Activated CD8-positive, alpha-beta memory T cell treated with anti-CD3 and anti-CD28 coated beads, Interleukin-2, amount 10 ng/mL, durations not matched to agents 7 days and 5 days (primary cell): ENCODE measurements around the gene LHX4. TPM values are rescaled to one million over a fixed set of nuclear protein-coding genes. Genes with fewer than 3 reads are reported as not detected.

Experiments
- ATAC-seq: fragments of 150-1000 bp; cut with Tn5 transposase; one replicate; pipeline ENCODE4 v1.10.0; 2021; ENCODE audit warnings: moderate library complexity
- CTCF ChIA-PET: fragments of 350-600 bp; sonication (Branson Sonifier 250); formaldehyde crosslinking; loops from one replicate; lab custom pipeline; 2021; ENCODE audit warnings: antibody characterized with exemption; lab: Charles Lee
- DNase-seq: peaks from one replicate; pipeline ENCODE4 v3.0.0-alpha.2; 2020
- H3K27ac Mint-ChIP-seq: one replicate; pipeline ENCODE4 v1.8.0; 2021; ENCODE audit warnings: mild to moderate bottlenecking, mixed read lengths
- H3K27me3 Mint-ChIP-seq: one replicate; pipeline ENCODE4 v1.8.0; 2021; ENCODE audit warnings: mixed read lengths
- H3K36me3 Mint-ChIP-seq: one replicate; pipeline ENCODE4 v1.8.0; 2021; ENCODE audit warnings: mild to moderate bottlenecking, mixed read lengths
- H3K4me1 Mint-ChIP-seq: one replicate; pipeline ENCODE4 v1.8.0; 2021; ENCODE audit warnings: mixed read lengths
- H3K4me3 Mint-ChIP-seq: one replicate; pipeline ENCODE4 v1.8.0; 2021; ENCODE audit warnings: mild to moderate bottlenecking, moderate library complexity, mixed read lengths
- H3K9me3 Mint-ChIP-seq: one replicate; pipeline ENCODE4 v1.8.0; 2022; ENCODE audit warnings: low read depth, mixed read lengths
- total RNA-seq, 2 experiments: library from RNA; stranded (reverse); gene quantifications; one replicate each; pipeline ENCODE4 v1.2.3, GENCODE V29; 2021

The LHX4 gene
- total RNA-seq, 2 experiments from 2014 or later, result not detected

- CTCF ChIA-PET, result interaction anchor here (1.3 kb wide), 1 partner anchor 13 kb away, joined by 3 read pairs; no protein-coding TSS in a partner anchor
- H3K27me3 Mint-ChIP-seq, result no peaks in the 10 kb centered on the region
- no peaks in the 10 kb centered on the region for H3K4me1 Mint-ChIP-seq
- no peak overlapping the region for H3K27ac Mint-ChIP-seq
- H3K4me3 Mint-ChIP-seq, result no peak overlapping the region
- no peaks in the 10 kb centered on the region for H3K9me3 Mint-ChIP-seq
- H3K36me3 Mint-ChIP-seq, result no peaks in the 10 kb centered on the region
- peak; percentile 33 for DNase-seq
- ATAC-seq, result no peak
These were observed 41.5 kb downstream of the LHX4 start for GRCh38 chr1:180271272-180272255.

DNA sequence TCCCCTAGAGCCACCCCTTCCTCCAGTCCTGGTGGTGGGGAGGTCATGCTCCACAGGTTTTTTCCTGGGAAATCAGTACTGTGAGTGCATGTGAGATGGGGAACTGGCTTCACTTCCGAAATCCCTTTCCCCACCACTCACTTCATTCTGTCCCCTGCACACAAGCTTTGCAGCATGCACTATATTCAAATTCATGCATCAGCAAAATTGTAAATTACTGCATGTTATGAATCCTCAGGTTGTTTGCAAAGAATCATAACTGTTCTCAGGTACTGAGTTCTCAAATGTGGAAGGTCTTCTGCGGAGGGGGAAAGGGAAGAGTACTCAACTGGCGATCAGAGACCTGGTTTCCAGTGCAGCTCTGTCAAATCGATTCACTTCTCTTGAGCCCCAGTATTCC, 42.3 kb downstream of the LHX4 start:
- DNase-seq, result no peak
- ATAC-seq, result no peak
- no peak overlapping the region for H3K27ac Mint-ChIP-seq
- no peaks in the 10 kb centered on the region for H3K27me3 Mint-ChIP-seq
- no peak overlapping the region for H3K4me3 Mint-ChIP-seq
- no peaks in the 10 kb centered on the region for H3K36me3 Mint-ChIP-seq
- CTCF ChIA-PET, result no interaction called here
- no peaks in the 10 kb centered on the region for H3K9me3 Mint-ChIP-seq
- no peaks in the 10 kb centered on the region for H3K4me1 Mint-ChIP-seq

DNA sequence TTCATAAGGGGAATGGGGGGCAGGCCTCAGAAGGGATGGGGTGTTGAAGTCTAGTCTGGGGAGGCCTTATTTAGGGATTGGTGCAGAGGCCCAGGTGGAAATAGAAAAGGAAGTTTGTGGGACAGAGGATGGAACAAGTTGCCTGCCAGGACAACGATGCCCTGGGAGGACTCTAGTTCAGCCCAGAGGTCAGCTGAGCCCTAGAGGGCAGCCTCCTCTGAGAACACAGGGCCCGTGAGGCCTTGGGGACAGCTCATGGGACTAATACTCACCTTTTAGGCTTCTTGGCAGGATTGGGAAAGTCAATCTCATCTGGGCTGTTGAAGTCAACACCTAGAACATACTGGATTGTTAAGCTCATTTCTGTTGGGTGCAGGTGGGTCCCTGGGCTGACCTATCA, 43.0 kb downstream of the LHX4 start:
- CTCF ChIA-PET, result interaction anchor here (0.9 to 1.3 kb wide), 2 partner anchors 20 to 143 kb away, joined by 4 to 5 read pairs; no protein-coding TSS in a partner anchor
- peaks cover 1% of the 10 kb centered on the region for H3K36me3 Mint-ChIP-seq
- no peaks in the 10 kb centered on the region for H3K4me1 Mint-ChIP-seq
- no peaks in the 10 kb centered on the region for H3K27me3 Mint-ChIP-seq
- H3K27ac Mint-ChIP-seq, result no peak overlapping the region
- ATAC-seq (no peak), DNase-seq (no peak)
- H3K9me3 Mint-ChIP-seq, result no peaks in the 10 kb centered on the region
- H3K4me3 Mint-ChIP-seq, result no peak overlapping the region

DNA sequence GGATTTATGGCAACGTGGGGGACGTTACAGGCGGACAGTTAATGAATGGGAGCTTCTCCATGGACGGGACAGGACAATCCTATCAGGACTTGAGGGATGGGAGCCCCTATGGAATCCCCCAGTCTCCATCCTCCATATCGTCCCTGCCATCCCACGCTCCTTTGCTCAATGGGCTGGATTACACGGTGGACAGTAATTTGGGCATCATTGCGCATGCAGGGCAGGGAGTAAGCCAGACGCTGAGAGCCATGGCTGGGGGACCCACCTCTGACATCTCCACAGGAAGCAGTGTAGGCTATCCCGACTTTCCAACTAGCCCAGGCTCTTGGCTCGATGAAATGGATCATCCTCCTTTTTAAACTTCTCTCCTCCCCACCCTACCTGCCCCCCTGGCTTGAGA, 44.2 kb downstream of the LHX4 start:
- ATAC-seq (no peak), DNase-seq (no peak)
- no peaks in the 10 kb centered on the region for H3K27me3 Mint-ChIP-seq
- CTCF ChIA-PET, result interaction anchor here (1.3 kb wide), 1 partner anchor 21 kb away, joined by 5 read pairs; no protein-coding TSS in a partner anchor
- H3K4me3 Mint-ChIP-seq, result no peak overlapping the region
- H3K9me3 Mint-ChIP-seq, result no peaks in the 10 kb centered on the region
- no peaks in the 10 kb centered on the region for H3K4me1 Mint-ChIP-seq
- peaks cover 1% of the 10 kb centered on the region for H3K36me3 Mint-ChIP-seq
- no peak overlapping the region for H3K27ac Mint-ChIP-seq

- Mint-ChIP-seq H3K4me3 (no peak overlapping the region), H3K27me3 (no peaks in the 10 kb centered on the region), H3K9me3 (no peaks in the 10 kb centered on the region), H3K36me3 (peaks cover 5% of the 10 kb centered on the region), H3K4me1 (no peaks in the 10 kb centered on the region), H3K27ac (no peak overlapping the region)
- no peak for DNase-seq
- CTCF ChIA-PET, result no interaction called here
- ATAC-seq, result no peak
These were observed 45.7 kb downstream of the LHX4 start for GRCh38 chr1:180275726-180276125.

DNA sequence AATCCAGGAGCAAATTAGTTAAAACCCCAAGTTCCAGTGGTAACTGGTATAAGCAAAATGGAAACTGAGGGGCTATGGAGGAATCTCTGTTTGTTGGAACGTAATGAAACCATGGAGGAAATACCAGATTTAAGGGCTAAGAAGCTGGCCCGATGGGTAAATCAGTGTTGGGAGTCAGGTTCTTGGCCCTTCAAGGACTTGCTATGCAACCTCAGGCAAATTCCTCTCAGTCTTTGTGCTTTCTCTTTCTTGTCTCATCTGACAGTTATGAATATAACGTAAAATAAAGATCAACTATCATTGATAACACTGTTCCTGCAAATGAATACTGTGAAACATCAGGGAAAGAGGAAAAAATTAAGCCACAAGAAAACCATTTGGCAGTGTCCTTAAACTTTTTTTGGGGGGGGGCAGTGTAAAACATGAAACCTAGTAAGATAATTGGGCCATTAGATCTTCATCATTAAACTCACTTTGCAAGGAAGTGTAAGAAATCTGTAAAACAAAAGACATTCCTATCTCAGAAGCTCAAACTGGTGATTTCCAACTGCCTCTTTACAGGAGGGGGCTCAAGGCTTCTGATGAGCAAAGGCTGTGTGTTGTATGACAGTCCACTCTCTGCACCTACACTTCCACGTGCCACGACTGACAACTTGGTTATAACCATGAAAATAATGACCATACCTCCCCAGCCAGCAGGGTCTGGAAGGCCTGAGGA, 47.6 kb downstream of the LHX4 start:
- Mint-ChIP-seq H3K4me3 (no peak overlapping the region), H3K9me3 (no peaks in the 10 kb centered on the region), H3K4me1 (no peaks in the 10 kb centered on the region), H3K27me3 (no peaks in the 10 kb centered on the region), H3K27ac (no peak overlapping the region), H3K36me3 (peaks cover 5% of the 10 kb centered on the region)
- DNase-seq, result no peak
- no peak for ATAC-seq
- CTCF ChIA-PET, result interaction anchor here (0.7 kb wide), 1 partner anchor 24 kb away, joined by 3 read pairs; no protein-coding TSS in a partner anchor

GRCh38 chr1:180278194-180278515, 48.1 kb downstream of the LHX4 start:
- H3K27ac Mint-ChIP-seq, result no peak overlapping the region
- peaks cover 5% of the 10 kb centered on the region for H3K36me3 Mint-ChIP-seq
- no peaks in the 10 kb centered on the region for H3K9me3 Mint-ChIP-seq
- ATAC-seq (no peak), DNase-seq (no peak)
- CTCF ChIA-PET, result no interaction called here
- no peaks in the 10 kb centered on the region for H3K4me1 Mint-ChIP-seq
- H3K4me3 Mint-ChIP-seq, result no peak overlapping the region
- H3K27me3 Mint-ChIP-seq, result no peaks in the 10 kb centered on the region

DNA sequence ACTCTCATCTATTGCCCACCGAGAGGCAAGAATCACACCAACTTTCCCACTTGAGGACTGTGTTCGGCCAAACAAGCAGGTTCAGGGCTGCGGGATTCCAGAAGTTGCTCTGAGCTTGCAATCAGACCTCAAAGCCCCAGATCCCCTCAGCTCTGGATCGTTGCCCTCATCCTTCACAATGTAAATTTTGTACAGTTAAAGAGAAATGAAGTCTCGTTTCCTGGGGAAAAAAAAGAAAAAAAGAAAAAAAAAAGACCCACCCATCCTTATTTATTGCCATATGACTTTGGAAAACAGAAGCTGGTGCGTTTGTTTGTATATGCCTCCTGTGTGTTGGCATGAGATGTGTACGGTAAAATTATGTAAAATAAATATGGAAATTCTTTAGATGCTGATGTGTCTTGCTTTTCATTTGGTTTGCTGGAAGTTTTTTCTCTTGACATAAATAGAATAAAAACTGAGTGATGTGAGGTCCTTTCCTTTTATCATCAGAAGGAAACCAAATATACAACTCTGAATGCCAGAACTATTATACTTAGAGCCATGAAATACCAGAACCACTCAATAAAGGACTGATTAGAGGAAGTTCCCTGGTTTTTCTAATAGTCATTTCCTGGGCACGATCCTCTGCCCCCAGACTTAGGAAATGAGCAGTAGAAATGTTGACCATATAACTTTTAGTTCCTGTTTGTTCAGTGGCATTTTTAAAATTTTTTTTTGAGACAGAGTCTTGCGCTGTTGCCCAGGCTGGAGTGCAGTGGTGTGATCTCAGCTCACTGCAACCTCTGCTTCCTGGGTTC, 48.7 kb downstream of the LHX4 start:
- CTCF ChIA-PET, result no interaction called here
- no peak overlapping the region for H3K4me3 Mint-ChIP-seq
- H3K36me3 Mint-ChIP-seq, result peaks cover 5% of the 10 kb centered on the region
- ATAC-seq, result no peak
- H3K9me3 Mint-ChIP-seq, result no peaks in the 10 kb centered on the region
- no peaks in the 10 kb centered on the region for H3K4me1 Mint-ChIP-seq
- H3K27me3 Mint-ChIP-seq, result no peaks in the 10 kb centered on the region
- DNase-seq, result no peak
- H3K27ac Mint-ChIP-seq, result no peak overlapping the region

DNA sequence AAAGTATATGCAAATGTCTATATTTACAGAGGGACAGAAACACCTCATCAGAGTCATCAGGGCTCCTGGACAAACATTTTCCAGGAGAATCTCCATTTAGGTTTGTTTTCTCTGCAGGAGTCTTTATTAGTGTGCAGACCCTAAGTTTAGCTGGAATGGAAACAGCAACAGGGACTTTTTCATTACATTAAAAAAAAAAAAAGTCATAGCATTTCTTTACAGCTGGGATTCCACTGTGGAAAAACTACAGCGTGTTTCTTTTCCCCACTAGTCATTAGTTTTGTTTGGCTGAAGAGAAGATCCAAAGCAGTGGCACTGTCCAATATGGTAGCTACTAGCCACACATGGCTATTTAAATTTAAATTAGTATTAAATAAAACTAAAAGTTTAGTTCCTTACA, 49.6 kb downstream of the LHX4 start:
- Mint-ChIP-seq H3K36me3 (peaks cover 5% of the 10 kb centered on the region), H3K4me3 (no peak overlapping the region), H3K27ac (no peak overlapping the region), H3K9me3 (no peaks in the 10 kb centered on the region), H3K4me1 (no peaks in the 10 kb centered on the region), H3K27me3 (no peaks in the 10 kb centered on the region)
- CTCF ChIA-PET, result no interaction called here
- DNase-seq (no peak), ATAC-seq (no peak)

DNA sequence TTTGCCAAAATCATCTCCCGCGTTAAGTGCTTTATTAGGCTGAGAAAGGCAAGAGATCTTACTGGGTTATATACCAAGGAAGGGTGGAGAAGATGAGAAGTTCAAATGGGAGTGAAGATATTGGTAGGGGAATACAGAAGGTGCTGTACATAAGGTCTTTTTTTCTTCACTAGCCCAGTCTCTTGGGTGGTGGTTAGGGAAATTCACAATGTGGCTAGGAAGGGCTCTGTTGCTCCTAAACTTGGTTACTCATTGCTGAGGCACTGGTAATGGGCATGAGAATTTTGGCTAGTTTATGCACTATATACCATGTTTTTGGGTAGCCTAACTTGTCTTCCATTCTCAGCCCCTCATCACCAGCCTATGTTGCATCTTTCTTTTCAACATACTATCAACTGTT, 50.6 kb downstream of the LHX4 start:
- DNase-seq, result no peak
- H3K27me3 Mint-ChIP-seq, result no peaks in the 10 kb centered on the region
- no peaks in the 10 kb centered on the region for H3K4me1 Mint-ChIP-seq
- H3K27ac Mint-ChIP-seq, result no peak overlapping the region
- no peak for ATAC-seq
- no peaks in the 10 kb centered on the region for H3K9me3 Mint-ChIP-seq
- H3K36me3 Mint-ChIP-seq, result peaks cover 5% of the 10 kb centered on the region
- CTCF ChIA-PET, result no interaction called here
- no peak overlapping the region for H3K4me3 Mint-ChIP-seq

- DNase-seq (no peak), ATAC-seq (no peak)
- H3K9me3 Mint-ChIP-seq, result no peaks in the 10 kb centered on the region
- H3K36me3 Mint-ChIP-seq, result peaks cover 5% of the 10 kb centered on the region
- H3K27ac Mint-ChIP-seq, result no peak overlapping the region
- CTCF ChIA-PET, result no interaction called here
- no peaks in the 10 kb centered on the region for H3K4me1 Mint-ChIP-seq
- no peaks in the 10 kb centered on the region for H3K27me3 Mint-ChIP-seq
- H3K4me3 Mint-ChIP-seq, result no peak overlapping the region
These were observed 51.4 kb downstream of the LHX4 start for GRCh38 chr1:180281490-180281889.

DNA sequence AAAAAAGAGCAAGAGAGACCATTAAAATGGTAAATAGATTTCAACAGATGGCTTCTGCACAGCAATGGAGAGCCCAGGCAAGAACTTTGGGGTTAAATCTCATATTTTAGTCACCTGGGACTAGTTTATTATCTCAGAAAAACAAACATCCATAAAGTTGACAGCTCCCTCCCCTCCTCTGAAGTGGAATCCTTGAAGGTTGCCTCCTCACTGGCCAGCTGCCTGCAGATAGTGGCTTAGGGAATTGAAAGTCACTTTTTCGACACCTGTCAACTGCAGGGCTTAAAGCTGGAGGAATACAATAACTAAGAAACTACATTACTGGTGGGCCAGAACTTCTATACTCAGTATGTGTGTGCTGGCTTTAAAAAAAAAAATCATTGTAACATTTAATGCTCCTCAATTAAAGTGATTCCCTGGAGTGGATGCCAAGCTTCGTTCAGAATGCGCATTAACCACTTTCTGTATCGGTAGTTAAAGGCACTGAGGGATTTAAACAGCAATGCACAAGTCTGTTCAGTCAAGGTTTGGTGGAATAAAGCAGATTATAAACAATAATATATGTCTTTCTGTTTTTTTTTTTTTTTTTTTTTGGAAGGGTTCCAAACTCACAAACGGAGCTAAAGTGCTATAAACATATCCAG, 52.5 kb downstream of the LHX4 start:
- CTCF ChIA-PET, result interaction anchor here (1.5 kb wide), 1 partner anchor 195 kb away, joined by 4 read pairs; no protein-coding TSS in a partner anchor
- DNase-seq (no peak), ATAC-seq (no peak)
- H3K27me3 Mint-ChIP-seq, result no peaks in the 10 kb centered on the region
- H3K4me1 Mint-ChIP-seq, result no peaks in the 10 kb centered on the region
- H3K36me3 Mint-ChIP-seq, result peaks cover 5% of the 10 kb centered on the region
- H3K27ac Mint-ChIP-seq, result no peak overlapping the region
- H3K4me3 Mint-ChIP-seq, result no peak overlapping the region
- H3K9me3 Mint-ChIP-seq, result no peaks in the 10 kb centered on the region

GRCh38 chr1:180283098-180283497, 53.0 kb downstream of the LHX4 start:
- ATAC-seq (no peak), DNase-seq (no peak)
- H3K4me1 Mint-ChIP-seq, result no peaks in the 10 kb centered on the region
- H3K27me3 Mint-ChIP-seq, result no peaks in the 10 kb centered on the region
- CTCF ChIA-PET, result interaction anchor here (1.5 kb wide), 1 partner anchor 195 kb away, joined by 4 read pairs; no protein-coding TSS in a partner anchor
- peaks cover 5% of the 10 kb centered on the region for H3K36me3 Mint-ChIP-seq
- no peak overlapping the region for H3K27ac Mint-ChIP-seq
- no peaks in the 10 kb centered on the region for H3K9me3 Mint-ChIP-seq
- no peak overlapping the region for H3K4me3 Mint-ChIP-seq
